MM.1S (cell line): ENCODE measurements around the gene CTNNA2.

Experiments
- DNase-seq: peaks from one replicate; pipeline ENCODE4 v3.0.0-alpha.2; 2015
- H2AFZ ChIP-seq: fragments of 300-600 bp; sonication (generic); 2 replicates; pipeline ENCODE4 v1.6.0; 2016; ENCODE audit warnings: antibody characterized with exemption, low read length
- H3F3A ChIP-seq: fragments of 300-600 bp; sonication (generic); 2 replicates; pipeline ENCODE4 v1.6.1; 2016; ENCODE audit warnings: mild to moderate bottlenecking, antibody characterized with exemption, low read length, moderate library complexity, mixed read lengths; ENCODE audit not compliant: insufficient read depth
- H3K27ac ChIP-seq: fragments of 300-600 bp; sonication (generic); 2 replicates; pipeline ENCODE4 v1.5.1; 2016; ENCODE audit warnings: mild to moderate bottlenecking, low read length
- H3K27me3 ChIP-seq: fragments of 300-600 bp; sonication (generic); replicated peaks from 2 replicates; pipeline ENCODE4 v1.6.0; 2016; ENCODE audit warnings: low read length; ENCODE audit not compliant: insufficient read depth
- H3K36me3 ChIP-seq: fragments of 300-600 bp; sonication (generic); replicated peaks from 2 replicates; pipeline ENCODE4 v1.6.1; 2016; ENCODE audit warnings: mild to moderate bottlenecking, low read length, mixed read lengths; ENCODE audit not compliant: insufficient read depth
- H3K4me1 ChIP-seq: fragments of 300-600 bp; sonication (generic); 2 replicates; pipeline ENCODE4 v1.6.1; 2016; ENCODE audit warnings: low read length, mixed read lengths
- H3K4me2 ChIP-seq: fragments of 300-600 bp; sonication (generic); 2 replicates; pipeline ENCODE4 v1.6.0; 2016; ENCODE audit warnings: low read depth, low read length
- H3K4me3 ChIP-seq: fragments of 300-600 bp; sonication (generic); 2 replicates; pipeline ENCODE4 v1.5.1; 2016; ENCODE audit warnings: low read length, mixed read lengths
- H3K79me2 ChIP-seq: fragments of 300-600 bp; sonication (generic); 2 replicates; pipeline ENCODE4 v1.6.1; 2016; ENCODE audit warnings: mixed run types, low read length, mixed read lengths
- H3K9ac ChIP-seq: fragments of 300-600 bp; sonication (generic); 2 replicates; pipeline ENCODE4 v1.6.1; 2016; ENCODE audit warnings: low read length, mixed read lengths
- H3K9me2 ChIP-seq: fragments of 300-600 bp; sonication (generic); replicated peaks from 2 replicates; pipeline ENCODE4 v1.6.1; 2016; ENCODE audit warnings: mild to moderate bottlenecking, low read length, mixed read lengths; ENCODE audit not compliant: insufficient read depth
- H3K9me3 ChIP-seq: fragments of 300-600 bp; sonication (generic); replicated peaks from 2 replicates; pipeline ENCODE4 v1.6.1; 2016; ENCODE audit warnings: mild to moderate bottlenecking, low read length, mixed read lengths; ENCODE audit not compliant: insufficient read depth
- H4K20me1 ChIP-seq: fragments of 300-600 bp; sonication (generic); 2 replicates; pipeline ENCODE4 v1.6.1; 2016; ENCODE audit warnings: mild to moderate bottlenecking, low read length, moderate library complexity, mixed read lengths; ENCODE audit not compliant: insufficient read depth
- CTCF ChIP-seq: fragments of 300-600 bp; sonication (generic); IDR thresholded peaks from 2 replicates; pipeline ENCODE4 v1.5.1; 2016; ENCODE audit warnings: antibody characterized with exemption, low read length, mixed read lengths
- EZH2 ChIP-seq: fragments of 300-600 bp; sonication (generic); optimal IDR thresholded peaks from 2 replicates; pipeline ENCODE3; 2017; ENCODE audit warnings: low read depth, mild to moderate bottlenecking, antibody characterized with exemption, low read length, mixed read lengths
- EZH2phosphoT487 ChIP-seq: fragments of 300-600 bp; sonication (generic); IDR thresholded peaks from 2 replicates; pipeline ENCODE4 v1.6.1; 2018; ENCODE audit warnings: antibody characterized with exemption, low read length

CTNNA2 gene

GRCh38 chr2:80634590-80634989, 1121.7 kb downstream of the CTNNA2 start:
- no peaks in the 10 kb centered on the region for H3K36me3 ChIP-seq
- no peaks in the 10 kb centered on the region for H3K9me3 ChIP-seq
- no peak overlapping the region for H3K9ac ChIP-seq
- no peak overlapping the region for H3K4me2 ChIP-seq
- H2AFZ ChIP-seq, result no peak overlapping the region
- H3K4me3 ChIP-seq, result no peak overlapping the region
- H3K4me1 ChIP-seq, result no peaks in the 10 kb centered on the region
- no peaks in the 10 kb centered on the region for H3K27me3 ChIP-seq
- no peaks in the 10 kb centered on the region for H3F3A ChIP-seq
- H3K9me2 ChIP-seq, result no peaks in the 10 kb centered on the region
- H3K27ac ChIP-seq, result no peak overlapping the region
- TF ChIP-seq EZH2 (no peak), EZH2phosphoT487 (no peak), CTCF (no peak)
- H3K79me2 ChIP-seq, result no peaks in the 10 kb centered on the region
- no peaks in the 10 kb centered on the region for H4K20me1 ChIP-seq
- no peak for DNase-seq

GRCh38 chr2:80638783-80639182, 1125.9 kb downstream of the CTNNA2 start:
- peaks cover 20% of the 10 kb centered on the region for H3K4me1 ChIP-seq
- no peak for TF ChIP-seq EZH2phosphoT487
- no peak for TF ChIP-seq EZH2
- TF ChIP-seq CTCF, result no peak
- H3K27ac ChIP-seq, result no peak overlapping the region
- H3K4me3 ChIP-seq, result no peak overlapping the region
- H2AFZ ChIP-seq, result no peak overlapping the region
- no peaks in the 10 kb centered on the region for H3K9me2 ChIP-seq
- H4K20me1 ChIP-seq, result no peaks in the 10 kb centered on the region
- no peaks in the 10 kb centered on the region for H3K27me3 ChIP-seq
- no peaks in the 10 kb centered on the region for H3K79me2 ChIP-seq
- no peak for DNase-seq
- no peak overlapping the region for H3K9ac ChIP-seq
- H3K36me3 ChIP-seq, result no peaks in the 10 kb centered on the region
- no peak overlapping the region for H3K4me2 ChIP-seq
- H3K9me3 ChIP-seq, result no peaks in the 10 kb centered on the region
- no peaks in the 10 kb centered on the region for H3F3A ChIP-seq

- H3F3A ChIP-seq, result no peaks in the 10 kb centered on the region
- no peaks in the 10 kb centered on the region for H3K9me2 ChIP-seq
- no peaks in the 10 kb centered on the region for H3K79me2 ChIP-seq
- TF ChIP-seq EZH2phosphoT487 (no peak), CTCF (no peak), EZH2 (no peak)
- no peaks in the 10 kb centered on the region for H3K27me3 ChIP-seq
- H3K4me1 ChIP-seq, result peaks cover 20% of the 10 kb centered on the region
- H3K4me3 ChIP-seq, result no peak overlapping the region
- no peaks in the 10 kb centered on the region for H3K36me3 ChIP-seq
- H3K27ac ChIP-seq, result no peak overlapping the region
- H2AFZ ChIP-seq, result no peak overlapping the region
- peak; percentile 41 for DNase-seq
- no peaks in the 10 kb centered on the region for H4K20me1 ChIP-seq
- no peaks in the 10 kb centered on the region for H3K9me3 ChIP-seq
- no peak overlapping the region for H3K9ac ChIP-seq
- H3K4me2 ChIP-seq, result peak overlapping the region; percentile 1; the same call in 1 of the 2 replicates
Observed at GRCh38 chr2:80642465-80642864, 1129.6 kb downstream of the CTNNA2 start.
